ENCODE results near the gene SEMA3B.

DNA sequence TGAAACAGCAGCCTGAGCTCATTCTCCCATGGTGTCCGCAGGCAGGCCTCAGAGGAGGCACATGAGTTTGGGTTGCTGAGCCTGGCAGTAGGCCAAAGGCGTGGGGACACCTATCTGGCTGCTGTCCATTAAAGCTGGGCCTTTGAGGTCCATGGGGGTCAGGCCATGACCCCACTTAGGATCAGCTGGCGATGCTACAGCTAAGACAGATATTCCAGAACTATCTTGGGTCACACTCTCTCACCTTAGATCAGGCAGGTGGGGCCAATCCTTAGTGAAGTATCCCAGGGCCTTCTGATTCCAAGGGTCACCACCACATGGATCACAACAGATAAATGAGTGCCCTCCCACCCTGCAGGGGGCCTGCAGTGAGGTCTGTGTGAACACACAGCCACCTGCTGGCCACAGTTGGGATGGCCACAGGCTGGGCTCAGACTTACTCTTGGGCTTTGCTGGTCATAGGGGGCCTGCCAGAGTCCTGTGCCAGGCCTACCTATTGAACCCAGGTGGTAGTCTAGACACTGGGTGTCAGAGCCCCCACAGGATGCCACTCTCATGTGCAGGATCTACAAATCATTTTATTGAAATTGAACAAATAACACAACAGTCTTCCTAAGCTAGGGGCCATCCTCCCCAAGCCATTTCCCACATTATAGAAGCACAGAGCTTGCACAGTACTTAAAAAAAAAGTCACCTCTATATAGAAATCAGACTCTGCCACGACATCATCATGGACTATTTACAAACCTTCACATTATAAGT is 55.6 kb downstream of the SEMA3B start:
- TF ChIP-seq GLIS3 (CRISPR knock-in tag; IDR thresholded peaks at IDR 0.05): no peak
- TF ChIP-seq, protein P1, sequence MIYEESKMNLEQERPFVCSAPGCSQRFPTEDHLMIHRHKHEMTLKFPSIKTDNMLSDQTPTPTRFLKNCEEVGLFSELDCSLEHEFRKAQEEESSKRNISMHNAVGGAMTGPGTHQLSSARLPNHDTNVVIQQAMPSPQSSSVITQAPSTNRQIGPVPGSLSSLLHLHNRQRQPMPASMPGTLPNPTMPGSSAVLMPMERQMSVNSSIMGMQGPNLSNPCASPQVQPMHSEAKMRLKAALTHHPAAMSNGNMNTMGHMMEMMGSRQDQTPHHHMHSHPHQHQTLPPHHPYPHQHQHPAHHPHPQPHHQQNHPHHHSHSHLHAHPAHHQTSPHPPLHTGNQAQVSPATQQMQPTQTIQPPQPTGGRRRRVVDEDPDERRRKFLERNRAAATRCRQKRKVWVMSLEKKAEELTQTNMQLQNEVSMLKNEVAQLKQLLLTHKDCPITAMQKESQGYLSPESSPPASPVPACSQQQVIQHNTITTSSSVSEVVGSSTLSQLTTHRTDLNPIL (CRISPR knock-in tag; IDR thresholded peaks at IDR 0.05; ENCODE audit: low read depth): no peak
